Right lung (tissue), 5 donors: ENCODE results near the gene RBM48. TPM values are rescaled to one million over a fixed set of nuclear protein-coding genes. Genes with fewer than 3 reads are reported as not detected.
"Not testable (repeated sequence)": the region's sequence is repeated elsewhere in the genome, so short reads cannot be mapped to it uniquely, and the experiment has no call there.

Experiments
- DNase-seq, 2 donors: peaks; one replicate each; pipeline ENCODE4 v3.0.0-alpha.2; 2013
- polyA plus RNA-seq, 5 donors: library from polyadenylated mRNA; unstranded; fragments of 120-200 nt; gene quantifications; one replicate each; pipeline versions ENCODE4 v1.2.1 to v1.2.3, GENCODE V29; 2013; ENCODE audit warnings: inconsistent platforms in 1 of 5, low replicate concordance in 1 of 5; ENCODE audit not compliant: insufficient read length in 5 of 5, insufficient read depth in 1 of 5

RBM48 gene
- polyA plus RNA-seq, 5 donors, result 15.4 to 23.0 (median 20.8) TPM

GRCh38 chr7:92528958-92529264, 316 bp downstream of the RBM48 start:
- DNase-seq, result no peak

- no peak for DNase-seq
Observed at GRCh38 chr7:92534572-92534971, 6.0 kb downstream of the RBM48 start.

- DNase-seq, result not testable (repeated sequence)
Observed at GRCh38 chr7:92543542-92543941, 14.9 kb downstream of the RBM48 start.

GRCh38 chr7:92545116-92545515, 16.5 kb downstream of the RBM48 start:
- not testable (repeated sequence) for DNase-seq

GRCh38 chr7:92546856-92547497, 18.4 kb downstream of the RBM48 start:
- no peak for DNase-seq

- no peak for DNase-seq
Observed at GRCh38 chr7:92547579-92547978, 19.0 kb downstream of the RBM48 start.

GRCh38 chr7:92550194-92550593, 21.6 kb downstream of the RBM48 start:
- no peak for DNase-seq

- no peak for DNase-seq
Observed at GRCh38 chr7:92557249-92557648, 28.7 kb downstream of the RBM48 start.

- no peak for DNase-seq
Observed at GRCh38 chr7:92557808-92558362, 29.3 kb downstream of the RBM48 start.

GRCh38 chr7:92560602-92561001, 32.0 kb downstream of the RBM48 start:
- no peak for DNase-seq

- no peak for DNase-seq
Observed at GRCh38 chr7:92563345-92563744, 34.8 kb downstream of the RBM48 start.

GRCh38 chr7:92567460-92567859, 38.9 kb downstream of the RBM48 start:
- no peak for DNase-seq

GRCh38 chr7:92569137-92569536, 40.5 kb downstream of the RBM48 start:
- DNase-seq, result no peak

- DNase-seq, result no peak
Observed at GRCh38 chr7:92576296-92576695, 47.7 kb downstream of the RBM48 start.

- no peak for DNase-seq
Observed at GRCh38 chr7:92582948-92583347, 54.4 kb downstream of the RBM48 start.

- DNase-seq, result no peak
Observed at GRCh38 chr7:92584953-92585352, 56.4 kb downstream of the RBM48 start.

GRCh38 chr7:92586403-92586802, 57.8 kb downstream of the RBM48 start:
- no peak for DNase-seq

- DNase-seq, result no peak
Observed at GRCh38 chr7:92586841-92587240, 58.2 kb downstream of the RBM48 start.

Other genes with a start within 250 kb of the RBM48 start
- 10 to 100 TPM; 45.3 to 76.5 (median 57.8) TPM for gene GATAD1, start 81.3 kb upstream of the RBM48 start, polyA plus RNA-seq
- 1 to 10 TPM in 4 of 5 donors, under 1 TPM in 1; 0.70 to 2.4 (median 1.7) TPM for gene ERVW-1, start 50.8 kb upstream of the RBM48 start, polyA plus RNA-seq
- 10 to 100 TPM; 33.4 to 58.0 (median 45.4) TPM for gene PEX1, start 275 bp upstream of the RBM48 start, polyA plus RNA-seq
- gene FAM133B, start 61.6 kb downstream of the RBM48 start, polyA plus RNA-seq, result 10 to 100 TPM; 43.0 to 61.7 (median 57.8) TPM